ENCODE results near the gene HIVEP3.

The HIVEP3 gene

DNA sequence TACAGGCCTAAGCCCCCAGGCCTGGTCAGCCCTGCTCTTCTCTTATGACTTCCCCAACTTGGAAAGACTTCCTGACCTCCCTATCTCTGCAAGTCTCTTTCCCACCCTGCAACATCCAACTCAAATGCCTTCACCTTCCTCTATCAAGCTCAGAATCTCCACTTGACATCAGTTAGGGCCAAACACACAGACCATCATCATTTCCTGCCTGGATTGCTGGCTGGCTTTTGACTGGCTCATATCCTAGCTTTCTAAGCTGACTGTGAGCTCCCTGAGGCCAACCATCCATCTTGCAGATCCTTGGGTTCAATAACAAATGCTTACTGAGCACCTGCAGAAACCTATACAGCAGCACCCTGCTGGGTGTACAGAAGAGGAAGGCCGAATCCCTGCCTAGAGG, 296.9 kb downstream of the HIVEP3 start:
- no peak overlapping the region for H3K27ac Mint-ChIP-seq
- peaks cover 35% of the 10 kb centered on the region for H3K4me1 Mint-ChIP-seq
- no peaks in the 10 kb centered on the region for H3K36me3 Mint-ChIP-seq (ENCODE audit: low read depth)
- H3K27me3 Mint-ChIP-seq (ENCODE audit: low read depth), result no peaks in the 10 kb centered on the region
- no peak overlapping the region for H3K4me3 Mint-ChIP-seq
- TF ChIP-seq, protein P1, sequence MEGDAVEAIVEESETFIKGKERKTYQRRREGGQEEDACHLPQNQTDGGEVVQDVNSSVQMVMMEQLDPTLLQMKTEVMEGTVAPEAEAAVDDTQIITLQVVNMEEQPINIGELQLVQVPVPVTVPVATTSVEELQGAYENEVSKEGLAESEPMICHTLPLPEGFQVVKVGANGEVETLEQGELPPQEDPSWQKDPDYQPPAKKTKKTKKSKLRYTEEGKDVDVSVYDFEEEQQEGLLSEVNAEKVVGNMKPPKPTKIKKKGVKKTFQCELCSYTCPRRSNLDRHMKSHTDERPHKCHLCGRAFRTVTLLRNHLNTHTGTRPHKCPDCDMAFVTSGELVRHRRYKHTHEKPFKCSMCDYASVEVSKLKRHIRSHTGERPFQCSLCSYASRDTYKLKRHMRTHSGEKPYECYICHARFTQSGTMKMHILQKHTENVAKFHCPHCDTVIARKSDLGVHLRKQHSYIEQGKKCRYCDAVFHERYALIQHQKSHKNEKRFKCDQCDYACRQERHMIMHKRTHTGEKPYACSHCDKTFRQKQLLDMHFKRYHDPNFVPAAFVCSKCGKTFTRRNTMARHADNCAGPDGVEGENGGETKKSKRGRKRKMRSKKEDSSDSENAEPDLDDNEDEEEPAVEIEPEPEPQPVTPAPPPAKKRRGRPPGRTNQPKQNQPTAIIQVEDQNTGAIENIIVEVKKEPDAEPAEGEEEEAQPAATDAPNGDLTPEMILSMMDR (IDR thresholded peaks at IDR 0.05; ENCODE audit: unreplicated experiment in 3 of 3), result no peak
- H3K9me3 Mint-ChIP-seq, result no peaks in the 10 kb centered on the region

DNA sequence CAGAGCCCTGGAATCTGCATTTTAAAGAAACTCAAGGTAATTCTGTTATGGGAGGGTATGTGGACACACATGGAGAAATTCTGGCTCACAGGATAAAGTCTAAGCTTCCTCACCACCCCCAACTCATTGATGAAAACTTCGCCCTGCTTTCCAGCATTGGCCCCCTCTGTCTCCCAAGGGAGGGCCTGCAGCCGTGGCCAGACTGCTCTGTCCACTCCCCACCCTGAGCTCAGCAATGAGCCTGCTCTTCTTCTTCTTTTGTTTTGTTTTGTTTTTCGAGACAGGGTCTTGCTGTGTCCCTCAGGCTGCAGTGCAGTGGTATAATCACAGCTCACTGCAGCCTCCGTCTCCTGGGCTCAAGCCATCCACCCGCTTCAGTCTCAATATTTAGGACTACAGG, 297.5 kb downstream of the HIVEP3 start:
- no peaks in the 10 kb centered on the region for H3K9me3 Mint-ChIP-seq
- no peaks in the 10 kb centered on the region for H3K27me3 Mint-ChIP-seq (ENCODE audit: low read depth)
- H3K36me3 Mint-ChIP-seq (ENCODE audit: low read depth), result no peaks in the 10 kb centered on the region
- TF ChIP-seq, protein P1 (IDR thresholded peaks at IDR 0.05; ENCODE audit: unreplicated experiment in 3 of 3), result no peak
- peaks cover 37% of the 10 kb centered on the region for H3K4me1 Mint-ChIP-seq
- H3K27ac Mint-ChIP-seq, result no peak overlapping the region
- no peak overlapping the region for H3K4me3 Mint-ChIP-seq

DNA sequence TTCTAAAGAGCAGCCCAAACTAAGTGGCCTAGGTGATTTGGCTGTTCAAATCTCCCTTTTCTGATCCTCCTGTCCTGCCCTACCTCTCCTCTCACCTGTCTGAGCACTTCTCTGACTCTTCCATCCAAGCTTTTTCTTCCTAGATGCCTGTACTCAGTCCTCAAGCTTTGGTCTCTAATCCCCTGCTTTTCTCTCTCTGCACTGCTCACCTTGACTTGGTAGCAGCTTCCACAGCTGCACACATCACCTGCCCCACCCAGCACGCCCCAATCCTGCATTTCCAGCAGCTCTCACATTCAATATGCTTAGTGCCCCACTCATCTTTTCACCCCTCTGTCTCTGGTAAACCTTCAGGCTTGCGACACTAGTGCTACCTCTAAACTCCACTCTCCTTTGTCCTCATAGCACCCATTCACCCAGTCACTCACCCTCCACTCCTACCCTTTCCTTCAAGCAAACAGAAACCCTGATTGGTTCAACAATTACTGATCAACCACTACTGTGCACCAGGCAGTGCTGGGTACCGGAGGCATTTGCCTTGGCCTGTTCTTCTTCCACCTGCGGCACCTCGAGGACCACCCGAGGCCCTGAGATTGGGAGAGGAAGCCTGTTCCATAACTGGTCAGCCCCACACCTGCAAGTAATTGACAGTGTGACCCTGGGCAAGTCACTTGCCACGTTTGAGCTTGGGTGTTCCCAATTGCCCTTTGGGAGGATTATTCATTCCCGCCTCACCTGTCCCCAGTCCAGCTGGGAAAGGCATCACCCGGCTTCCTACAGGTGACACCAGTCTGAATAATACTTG, 298.2 kb downstream of the HIVEP3 start:
- Mint-ChIP-seq H3K4me1 (peaks cover 34% of the 10 kb centered on the region), H3K4me3 (no peak overlapping the region), H3K9me3 (no peaks in the 10 kb centered on the region), H3K27me3 (ENCODE audit: low read depth) (no peaks in the 10 kb centered on the region), H3K36me3 (ENCODE audit: low read depth) (no peaks in the 10 kb centered on the region), H3K27ac (no peak overlapping the region)
- TF ChIP-seq, protein P1 (IDR thresholded peaks at IDR 0.05; ENCODE audit: unreplicated experiment in 3 of 3), result no peak

DNA sequence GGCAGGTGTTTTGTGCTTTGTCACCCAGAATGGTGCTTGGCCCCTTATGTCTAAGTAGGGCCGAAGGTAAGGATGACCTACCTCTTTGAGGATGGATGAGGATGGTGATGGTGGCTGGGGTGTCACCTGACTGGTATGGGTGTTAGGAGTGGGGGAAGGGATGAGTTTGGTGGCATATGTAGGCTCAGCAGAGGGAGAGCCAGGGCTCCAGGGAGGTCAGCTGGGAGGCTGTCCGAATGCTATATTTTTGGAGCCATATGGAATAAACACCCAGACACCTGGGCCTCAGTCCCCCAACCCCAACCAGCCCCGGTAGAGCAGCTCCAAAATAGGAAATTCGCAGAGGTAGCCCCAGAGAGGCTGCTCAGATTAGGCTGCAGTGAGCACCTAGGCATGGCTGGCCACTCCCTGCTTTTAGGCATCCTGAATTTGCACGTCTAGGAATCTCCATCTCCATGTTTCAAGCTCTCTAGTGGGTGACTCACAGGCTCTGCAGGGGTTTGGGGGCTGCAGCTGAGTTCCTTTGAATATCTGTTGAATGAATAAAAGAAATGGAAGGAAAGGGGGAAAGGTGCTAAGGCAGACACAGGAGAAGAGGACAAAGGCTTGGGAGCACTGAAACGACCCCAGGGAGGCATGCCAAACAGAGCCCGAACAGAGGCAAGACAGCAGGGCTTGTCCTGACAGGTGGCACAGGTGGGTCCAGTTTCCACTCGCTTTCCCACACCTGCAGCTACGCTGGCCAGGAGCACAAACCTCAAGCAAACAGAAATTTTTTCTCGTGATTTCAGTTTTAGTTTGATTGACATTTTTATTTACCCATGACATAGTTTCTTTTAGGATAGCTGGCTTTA, 299.0 kb downstream of the HIVEP3 start:
- Mint-ChIP-seq H3K27me3 (ENCODE audit: low read depth) (no peaks in the 10 kb centered on the region), H3K36me3 (ENCODE audit: low read depth) (no peaks in the 10 kb centered on the region), H3K27ac (no peak overlapping the region), H3K4me3 (no peak overlapping the region), H3K9me3 (no peaks in the 10 kb centered on the region), H3K4me1 (peaks cover 34% of the 10 kb centered on the region)
- TF ChIP-seq, protein P1 (IDR thresholded peaks at IDR 0.05; ENCODE audit: unreplicated experiment in 3 of 3), result no peak

DNA sequence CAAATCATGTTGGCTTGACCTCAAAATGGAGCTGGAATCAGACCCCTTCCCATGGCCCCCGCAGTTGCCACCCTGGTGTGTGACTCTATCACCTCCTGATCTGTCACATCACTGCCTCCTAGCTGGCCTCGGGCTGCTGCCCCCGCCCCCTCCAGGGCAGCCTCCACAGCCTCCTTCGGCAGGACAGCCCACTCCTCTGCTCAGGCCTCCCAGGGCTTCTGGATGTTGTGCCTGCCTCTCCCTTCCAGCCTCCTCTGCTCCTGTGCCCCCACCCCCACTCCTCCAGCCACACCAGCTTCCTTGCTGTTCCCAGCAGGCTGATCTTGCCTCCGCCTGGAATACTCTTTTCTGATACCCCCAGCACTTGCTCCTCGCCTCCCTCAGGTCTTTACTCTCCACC, 299.9 kb downstream of the HIVEP3 start:
- peaks cover 43% of the 10 kb centered on the region for H3K4me1 Mint-ChIP-seq
- H3K27me3 Mint-ChIP-seq (ENCODE audit: low read depth), result no peaks in the 10 kb centered on the region
- TF ChIP-seq, protein P1 (IDR thresholded peaks at IDR 0.05; ENCODE audit: unreplicated experiment in 3 of 3), result no peak
- no peak overlapping the region for H3K4me3 Mint-ChIP-seq
- no peaks in the 10 kb centered on the region for H3K36me3 Mint-ChIP-seq (ENCODE audit: low read depth)
- no peak overlapping the region for H3K27ac Mint-ChIP-seq
- H3K9me3 Mint-ChIP-seq, result no peaks in the 10 kb centered on the region

Measured in nephron (organoid).